NOMO-1 treated with DMSO at 0.1 percent for 48 hours (cell line): ENCODE measurements around the gene BARX1.

ENCODE experiments used
- DNase-seq: peaks from one replicate; lab custom pipeline; 2025; ENCODE audit not compliant: unreplicated experiment; lab: John Stamatoyannopoulos, UW

Gene BARX1

GRCh38 chr9:93929231-93929630 lies 25.9 kb downstream of the BARX1 start:
- no peak for DNase-seq

- no peak for DNase-seq
Measured at GRCh38 chr9:93922535-93922934, 32.6 kb downstream of the BARX1 start.

DNA sequence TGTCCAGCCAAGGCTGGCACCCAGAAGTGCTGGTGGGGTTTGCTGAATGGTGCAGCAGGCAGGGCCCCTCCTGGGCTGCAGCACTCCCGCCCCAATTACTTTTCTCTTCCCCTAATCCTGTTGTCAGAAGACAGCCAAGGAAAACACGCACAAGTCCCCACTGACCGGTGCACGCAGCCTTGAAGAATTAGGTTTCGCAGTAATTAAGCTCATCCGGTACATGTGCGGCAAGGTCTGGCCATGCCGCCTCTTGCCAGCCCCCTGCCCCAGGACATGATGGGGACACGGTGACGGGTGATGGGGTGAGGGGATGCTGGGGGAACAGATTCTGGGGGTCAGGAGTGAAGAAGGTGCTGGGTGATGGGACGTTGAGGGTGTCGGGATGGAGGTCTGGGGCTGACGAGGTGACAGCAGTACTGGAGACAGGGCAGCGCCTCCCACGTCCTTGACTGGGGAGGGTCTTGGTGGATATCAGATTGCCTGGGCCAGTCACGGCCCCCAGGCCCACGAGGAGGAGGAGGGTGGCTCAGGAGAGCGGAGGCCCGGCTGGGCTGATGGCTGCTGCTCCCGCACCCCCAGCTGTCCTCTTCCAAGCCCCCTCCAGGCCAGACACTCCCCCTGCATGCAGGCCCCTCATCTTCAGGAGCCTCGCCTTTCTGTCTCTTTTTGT lies 34.9 kb downstream of the BARX1 start:
- DNase-seq, result no peak

DNA sequence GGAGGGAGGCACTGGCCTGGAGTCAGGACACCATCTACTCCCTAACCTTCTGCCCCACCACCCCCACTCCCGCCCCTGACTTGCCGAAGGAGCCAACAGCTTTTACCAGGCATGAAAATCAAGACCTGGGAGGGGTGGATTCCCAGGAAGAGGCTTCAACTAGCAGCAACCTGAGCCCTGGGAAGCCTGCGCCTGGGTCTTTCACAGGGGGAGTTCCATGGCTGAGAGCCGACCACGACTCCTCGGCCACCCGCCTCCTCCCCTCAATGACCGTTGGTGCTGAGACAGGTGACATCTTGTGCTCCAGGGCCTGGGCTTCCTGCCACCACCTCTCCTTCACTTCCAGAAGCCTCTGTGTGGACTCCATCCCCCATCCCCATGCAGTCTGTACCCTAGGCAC lies 37.1 kb downstream of the BARX1 start:
- DNase-seq, result no peak

GRCh38 chr9:93917121-93917853 lies 37.9 kb downstream of the BARX1 start:
- DNase-seq, result no peak

DNA sequence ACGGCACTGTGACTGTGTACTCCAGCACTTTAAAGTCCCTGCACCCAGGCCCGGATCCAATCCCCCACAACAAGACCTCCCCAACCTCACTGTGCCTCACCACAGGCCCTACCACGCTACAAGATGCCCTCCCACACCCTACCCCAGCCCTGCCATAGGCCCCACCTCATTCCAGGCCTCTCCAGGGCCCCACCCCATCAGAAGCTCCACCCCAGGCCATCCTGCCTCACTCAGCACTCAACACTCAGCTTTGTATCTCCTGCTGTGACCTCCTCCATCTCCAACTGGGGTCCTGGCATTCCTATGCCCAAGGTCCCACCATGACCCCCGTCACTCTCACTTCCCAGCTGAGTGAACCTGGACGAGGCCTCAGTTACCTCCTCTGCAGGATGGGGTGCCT lies 38.8 kb downstream of the BARX1 start:
- no peak for DNase-seq

GRCh38 chr9:93911801-93912554 lies 43.2 kb downstream of the BARX1 start:
- DNase-seq, result no peak

DNA sequence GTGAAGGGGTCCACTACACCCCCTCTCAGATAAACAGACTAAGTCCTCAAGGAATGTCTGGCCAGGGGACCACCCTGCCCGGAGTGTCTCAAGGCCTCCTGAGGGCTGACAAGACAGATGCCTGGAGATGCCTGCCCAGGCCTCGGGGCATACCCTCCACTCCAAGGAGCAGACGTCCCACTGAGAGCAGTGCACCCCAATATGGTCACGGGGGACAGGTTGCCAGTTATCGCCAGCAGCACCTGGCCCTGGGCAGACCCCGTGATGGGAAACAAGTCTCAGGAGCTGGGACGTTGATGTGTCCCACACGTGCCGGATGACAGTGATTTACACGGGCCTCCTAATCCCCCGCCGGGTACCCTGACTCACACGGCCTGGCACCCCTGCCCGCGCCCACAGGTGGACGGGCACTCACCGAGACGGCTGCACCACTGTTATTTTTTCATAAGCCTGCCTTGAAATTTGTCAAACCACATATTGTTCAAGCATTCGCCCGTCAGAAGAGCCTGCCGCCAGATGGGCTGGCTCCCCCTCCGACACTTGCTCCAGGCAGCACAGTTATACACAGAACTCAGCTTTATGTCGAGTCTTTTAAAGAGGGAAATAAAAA lies 43.9 kb downstream of the BARX1 start:
- DNase-seq, result no peak

DNA sequence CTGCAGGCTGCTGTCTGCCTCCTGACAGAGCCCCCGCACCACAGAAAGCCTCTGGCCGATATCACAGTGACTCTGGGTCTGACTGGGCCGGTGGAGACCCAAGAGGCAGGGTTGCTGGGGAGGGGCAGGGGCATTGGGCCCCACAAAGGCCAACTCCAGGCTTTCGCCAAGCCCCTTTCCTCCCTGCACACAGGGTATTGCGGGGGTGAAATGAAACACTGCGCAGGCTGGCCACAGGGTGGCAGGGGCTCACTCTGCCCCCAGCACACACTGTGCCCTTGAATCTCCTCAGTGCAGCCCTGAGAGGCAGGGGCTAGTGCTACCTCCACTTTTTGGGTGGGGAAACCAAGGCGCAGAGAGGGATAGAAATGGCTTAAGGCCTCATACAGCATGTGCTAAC lies 44.6 kb downstream of the BARX1 start:
- DNase-seq, result no peak

GRCh38 chr9:93910196-93910595 lies 45.0 kb downstream of the BARX1 start:
- DNase-seq, result no peak

DNA sequence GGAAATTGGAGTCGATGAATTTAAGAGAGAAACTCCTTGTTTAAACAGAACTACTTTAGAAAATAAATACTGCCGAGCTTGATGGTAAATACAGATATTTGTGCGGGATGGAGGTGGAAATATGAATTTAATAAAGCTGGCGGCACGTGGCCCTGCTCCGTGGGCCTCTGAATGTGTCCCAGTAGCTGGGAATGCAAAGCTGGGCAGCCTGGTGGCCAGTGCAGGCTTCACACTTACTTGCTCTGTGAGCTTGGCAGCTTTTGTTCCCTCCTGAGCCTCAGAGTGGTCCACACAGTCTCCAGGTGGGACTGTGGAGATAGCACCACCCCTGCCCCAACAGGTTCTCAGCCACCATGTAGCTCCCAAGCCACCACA lies 45.9 kb downstream of the BARX1 start:
- DNase-seq, result no peak

GRCh38 chr9:93908591-93909241 lies 46.4 kb downstream of the BARX1 start:
- DNase-seq, result no peak

DNA sequence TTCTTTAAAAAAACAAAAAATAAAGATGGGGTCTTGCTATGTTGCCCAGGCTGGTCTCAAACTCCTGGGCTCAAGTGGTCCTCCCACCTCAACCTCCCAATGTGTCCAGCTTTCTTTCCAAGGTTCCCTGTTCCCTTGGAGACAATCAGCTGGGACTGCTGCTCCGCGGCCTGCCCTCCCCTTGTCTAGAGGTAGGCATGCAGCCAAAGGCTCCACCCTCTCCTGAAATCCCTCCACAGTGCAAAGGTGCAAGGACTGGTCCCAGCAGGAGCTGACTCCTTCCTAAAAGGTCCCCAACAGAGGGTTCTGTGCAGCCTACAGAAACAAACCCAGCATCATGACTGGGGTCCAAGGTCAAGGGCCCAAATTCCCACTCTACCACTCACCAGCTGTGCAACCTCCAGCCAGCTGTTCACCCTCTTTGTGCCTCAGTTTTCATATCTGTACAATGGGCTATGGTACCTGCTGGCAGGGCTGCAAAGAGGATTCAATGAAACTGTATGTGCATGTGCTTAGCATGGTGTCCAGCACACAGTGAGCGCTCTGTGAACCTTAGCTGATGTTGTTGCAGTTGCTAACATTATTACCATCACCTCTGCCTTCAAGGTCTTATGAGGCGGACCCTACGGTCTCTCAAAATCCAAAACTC lies 47.5 kb downstream of the BARX1 start:
- no peak for DNase-seq

DNA sequence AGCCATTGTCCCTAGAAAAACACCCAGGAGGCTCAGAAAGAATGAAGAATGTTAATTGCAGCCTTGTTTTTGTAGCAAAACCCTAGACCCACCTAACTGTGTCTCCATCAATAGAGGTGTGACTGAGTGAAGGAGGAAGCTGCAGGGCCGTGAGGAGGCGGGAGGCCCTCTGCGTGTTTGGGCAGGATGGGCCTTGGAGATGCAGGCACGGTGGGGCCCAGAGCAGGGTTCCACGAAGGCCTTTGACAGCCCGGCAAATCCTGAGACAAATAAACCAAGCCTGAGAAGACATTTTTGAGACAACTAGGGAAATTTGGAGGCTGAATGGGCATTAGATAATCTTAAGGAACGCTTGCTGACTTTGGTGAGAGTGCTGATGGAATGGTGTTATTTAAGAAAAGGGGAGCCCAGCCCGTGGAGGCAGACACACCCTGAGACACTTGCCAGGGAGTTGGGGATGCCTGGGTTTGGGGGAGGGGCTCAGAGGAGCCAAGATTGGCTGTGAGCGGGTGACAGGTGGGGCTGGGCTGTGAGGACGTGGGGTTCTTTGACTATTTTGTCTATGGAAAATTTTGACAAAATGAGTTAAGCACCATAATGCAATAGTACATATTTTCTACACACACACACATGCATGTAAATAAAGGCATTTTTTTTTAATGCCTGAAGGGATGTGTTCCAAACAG lies 48.8 kb downstream of the BARX1 start:
- DNase-seq, result no peak

- no peak for DNase-seq
Measured at GRCh38 chr9:93905473-93906133, 49.6 kb downstream of the BARX1 start.

DNA sequence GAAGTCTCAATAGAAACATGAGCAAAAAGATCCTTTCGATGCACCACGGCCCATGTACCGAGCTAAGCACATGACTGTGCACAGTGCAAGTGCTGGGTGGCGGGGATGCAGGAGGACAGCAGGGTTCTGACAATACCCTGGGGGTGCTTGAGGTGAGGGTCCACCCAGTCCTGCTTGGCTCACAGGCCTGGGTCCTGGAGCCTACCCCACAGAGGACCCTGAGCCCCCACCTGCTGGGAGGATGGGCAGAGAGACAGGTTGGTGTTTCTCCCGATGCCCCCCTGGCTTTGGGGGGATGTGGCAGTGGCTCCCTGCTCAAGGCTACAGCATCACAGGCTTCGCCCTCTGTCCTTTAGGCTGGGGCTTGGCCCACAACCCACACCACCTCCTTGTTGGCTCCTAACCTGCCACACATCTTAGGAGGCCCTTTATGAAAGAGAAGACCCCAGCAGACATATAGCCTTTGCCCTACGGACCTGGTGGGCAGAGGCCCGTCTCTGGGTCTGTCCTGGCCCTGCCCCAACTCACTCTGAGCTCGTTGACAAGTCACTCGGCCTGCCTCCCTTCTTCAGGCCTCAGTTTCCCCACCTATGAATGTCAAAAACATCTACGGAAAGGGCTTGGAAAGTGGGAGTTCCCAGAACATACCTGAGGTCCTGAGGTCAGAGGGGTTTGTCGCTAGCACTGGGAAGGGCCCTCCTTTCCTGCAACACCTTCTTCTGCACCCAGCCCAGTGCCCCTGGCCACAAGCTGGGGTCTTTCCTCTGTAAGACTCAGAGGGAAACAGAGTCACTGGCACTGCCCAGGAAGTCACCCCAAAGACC lies 50.3 kb downstream of the BARX1 start:
- DNase-seq, result no peak

GRCh38 chr9:93903886-93904648 lies 51.1 kb downstream of the BARX1 start:
- no peak for DNase-seq
